Neural progenitor cell (in vitro differentiated cells): ENCODE data around the gene ANKLE1. TPM values are rescaled to one million over a fixed set of nuclear protein-coding genes. Genes with fewer than 3 reads are reported as not detected.

Source experiments
- DNase-seq: peaks from one replicate; pipeline ENCODE4 v3.0.0-alpha.2; 2016; ENCODE audit warnings: low spot score
- H2AFZ ChIP-seq: fragments of 200-600 bp; sonication (generic); replicated peaks from 2 replicates; pipeline ENCODE4 v1.6.1; 2016; ENCODE audit warnings: antibody characterized with exemption
- H3F3A ChIP-seq: fragments of 200-600 bp; sonication (generic); 2 replicates; pipeline ENCODE4 v1.6.1; 2016; ENCODE audit warnings: antibody characterized with exemption, low read depth
- H3K27ac ChIP-seq: fragments of 200-600 bp; sonication (generic); 2 replicates; pipeline ENCODE4 v1.5.1; 2016; ENCODE audit warnings: mild to moderate bottlenecking
- H3K27me3 ChIP-seq: fragments of 200-600 bp; sonication (generic); 2 replicates; pipeline ENCODE4 v1.6.1; 2016; ENCODE audit warnings: mild to moderate bottlenecking, moderate library complexity
- H3K36me3 ChIP-seq: fragments of 200-600 bp; sonication (generic); 2 replicates; pipeline ENCODE4 v1.5.1; 2016
- H3K4me1 ChIP-seq: fragments of 200-600 bp; sonication (generic); 2 replicates; pipeline ENCODE4 v1.6.1; 2016; ENCODE audit warnings: mixed run types
- H3K4me2 ChIP-seq: fragments of 200-600 bp; sonication (generic); 2 replicates; pipeline ENCODE4 v1.6.1; 2016
- H3K4me3 ChIP-seq: fragments of 200-600 bp; sonication (generic); 2 replicates; pipeline ENCODE4 v1.5.1; 2016
- H3K79me2 ChIP-seq: fragments of 200-600 bp; sonication (generic); 2 replicates; pipeline ENCODE4 v1.6.1; 2016; ENCODE audit warnings: low read depth
- H3K9ac ChIP-seq: fragments of 200-600 bp; sonication (generic); 2 replicates; pipeline ENCODE4 v1.6.1; 2016
- H3K9me3 ChIP-seq: fragments of 200-600 bp; sonication (generic); 2 replicates; pipeline ENCODE4 v1.5.1; 2016; ENCODE audit warnings: low read depth
- H4K20me1 ChIP-seq: fragments of 200-600 bp; sonication (generic); 2 replicates; pipeline ENCODE4 v1.6.1; 2016; ENCODE audit warnings: low read depth
- H3K27ac Mint-ChIP-seq: 3 replicates; pipeline ENCODE4 v1.8.0; 2021; ENCODE audit warnings: mixed read lengths
- H3K27me3 Mint-ChIP-seq: 2 replicates; pipeline ENCODE4 v1.8.0; 2022; ENCODE audit warnings: low read depth, mild to moderate bottlenecking, inconsistent platforms, moderate library complexity, mixed read lengths; ENCODE audit not compliant: insufficient read depth
- H3K36me3 Mint-ChIP-seq: 3 replicates; pipeline ENCODE4 v1.8.0; 2021; ENCODE audit warnings: mixed read lengths
- H3K4me1 Mint-ChIP-seq: 3 replicates; pipeline ENCODE4 v1.8.0; 2021; ENCODE audit warnings: mixed read lengths
- H3K4me3 Mint-ChIP-seq: 3 replicates; pipeline ENCODE4 v1.8.0; 2021; ENCODE audit warnings: mild to moderate bottlenecking, moderate library complexity, mixed read lengths
- H3K9me3 Mint-ChIP-seq: 3 replicates; pipeline ENCODE4 v1.8.0; 2020; ENCODE audit warnings: mixed read lengths
- EZH2 ChIP-seq: fragments of 200-600 bp; sonication (generic); IDR thresholded peaks from 2 replicates; pipeline ENCODE4 v1.6.1; 2017; ENCODE audit warnings: antibody characterized with exemption, mild to moderate bottlenecking, moderate library complexity
- EZH2phosphoT487 ChIP-seq: fragments of 200-600 bp; sonication (generic); IDR thresholded peaks from 2 replicates; pipeline ENCODE4 v1.6.1; 2017; ENCODE audit warnings: antibody characterized with exemption
- total RNA-seq: library from RNA; depleted of rRNA; stranded (reverse); fragments of >200 nt; gene quantifications from 2 replicates; pipeline ENCODE4 v1.2.3, GENCODE V29; 2015; ENCODE audit warnings: low replicate concordance
- TF ChIP-seq, protein P1 (sequence below): fragments of 200-600 bp; sonication (generic); IDR thresholded peaks from 2 replicates; pipeline ENCODE4 v1.5.1; 2017; ENCODE audit warnings: antibody characterized with exemption, mild to moderate bottlenecking

Gene ANKLE1
- total RNA-seq, 1 donor from 2014 or later: 2.3 TPM

DNA sequence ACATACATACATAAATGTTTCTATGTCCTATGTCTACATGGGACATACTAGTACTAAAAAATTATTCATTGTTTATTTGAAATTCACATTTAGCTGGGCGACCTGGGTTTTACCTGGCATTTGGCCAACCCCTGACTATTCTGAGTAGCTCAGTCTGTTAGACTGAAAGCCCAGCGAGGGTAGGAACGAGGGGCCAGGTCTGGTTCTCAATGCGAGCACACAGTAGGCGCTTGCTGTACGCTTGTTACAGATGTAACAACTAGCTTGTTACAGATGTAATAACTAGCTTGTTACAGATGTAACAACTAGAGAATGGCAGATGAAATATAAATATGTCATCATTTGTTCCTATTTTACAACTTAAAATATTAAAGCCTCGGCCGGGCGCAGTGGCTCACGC lies 53.9 kb downstream of the ANKLE1 start:
- H3F3A ChIP-seq: peaks cover 48% of the 10 kb centered on the region
- H3K4me1 ChIP-seq: peaks cover 5% of the 10 kb centered on the region
- no peak overlapping the region for H3K27ac ChIP-seq
- peaks cover 10% of the 10 kb centered on the region for H3K36me3 Mint-ChIP-seq
- H2AFZ ChIP-seq: no peak overlapping the region
- peaks cover 18% of the 10 kb centered on the region for H3K27me3 Mint-ChIP-seq
- H3K27me3 ChIP-seq: no peaks in the 10 kb centered on the region
- no peaks in the 10 kb centered on the region for H3K9me3 ChIP-seq
- H3K9ac ChIP-seq: no peak overlapping the region
- peaks cover 21% of the 10 kb centered on the region for H3K4me1 Mint-ChIP-seq
- no peaks in the 10 kb centered on the region for H3K9me3 Mint-ChIP-seq
- H3K4me3 ChIP-seq: no peak overlapping the region
- no peak overlapping the region for H3K4me2 ChIP-seq
- peaks cover 15% of the 10 kb centered on the region for H3K79me2 ChIP-seq
- TF ChIP-seq EZH2phosphoT487: no peak
- no peak for TF ChIP-seq EZH2
- TF ChIP-seq, protein P1, sequence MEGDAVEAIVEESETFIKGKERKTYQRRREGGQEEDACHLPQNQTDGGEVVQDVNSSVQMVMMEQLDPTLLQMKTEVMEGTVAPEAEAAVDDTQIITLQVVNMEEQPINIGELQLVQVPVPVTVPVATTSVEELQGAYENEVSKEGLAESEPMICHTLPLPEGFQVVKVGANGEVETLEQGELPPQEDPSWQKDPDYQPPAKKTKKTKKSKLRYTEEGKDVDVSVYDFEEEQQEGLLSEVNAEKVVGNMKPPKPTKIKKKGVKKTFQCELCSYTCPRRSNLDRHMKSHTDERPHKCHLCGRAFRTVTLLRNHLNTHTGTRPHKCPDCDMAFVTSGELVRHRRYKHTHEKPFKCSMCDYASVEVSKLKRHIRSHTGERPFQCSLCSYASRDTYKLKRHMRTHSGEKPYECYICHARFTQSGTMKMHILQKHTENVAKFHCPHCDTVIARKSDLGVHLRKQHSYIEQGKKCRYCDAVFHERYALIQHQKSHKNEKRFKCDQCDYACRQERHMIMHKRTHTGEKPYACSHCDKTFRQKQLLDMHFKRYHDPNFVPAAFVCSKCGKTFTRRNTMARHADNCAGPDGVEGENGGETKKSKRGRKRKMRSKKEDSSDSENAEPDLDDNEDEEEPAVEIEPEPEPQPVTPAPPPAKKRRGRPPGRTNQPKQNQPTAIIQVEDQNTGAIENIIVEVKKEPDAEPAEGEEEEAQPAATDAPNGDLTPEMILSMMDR: no peak
- H3K36me3 ChIP-seq: no peaks in the 10 kb centered on the region
- no peak for DNase-seq
- no peak overlapping the region for H3K27ac Mint-ChIP-seq
- peaks cover 5% of the 10 kb centered on the region for H4K20me1 ChIP-seq
- H3K4me3 Mint-ChIP-seq: peak overlapping the region; percentile 100

Other genes with a start within 250 kb of the ANKLE1 start
- 15.6 and 16.3 TPM in 2 replicates for gene HAUS8, start 206.4 kb upstream of the ANKLE1 start, total RNA-seq
- 38.5 and 42.2 TPM in 2 replicates for gene MYO9B, start 206.1 kb upstream of the ANKLE1 start, total RNA-seq
- 12.1 and 13.6 TPM in 2 replicates for gene USE1, start 66.5 kb upstream of the ANKLE1 start, total RNA-seq
- 4.6 and 7.7 TPM in 2 replicates for gene OCEL1, start 55.7 kb upstream of the ANKLE1 start, total RNA-seq
- 14.3 and 67.0 TPM in 2 replicates for gene NR2F6, start 36.0 kb upstream of the ANKLE1 start, total RNA-seq
- gene USHBP1, start 17.2 kb upstream of the ANKLE1 start, total RNA-seq: 0.28 and 1.1 TPM in 2 replicates
- 89.8 and 107 TPM in 2 replicates for gene BABAM1, start 14.5 kb upstream of the ANKLE1 start, total RNA-seq
- gene ABHD8, start 21.5 kb downstream of the ANKLE1 start, total RNA-seq: 4.6 and 13.3 TPM in 2 replicates
- 25.9 and 38.8 TPM in 2 replicates for gene MRPL34, start 24.0 kb downstream of the ANKLE1 start, total RNA-seq
- 21.9 and 27.7 TPM in 2 replicates for gene DDA1, start 27.7 kb downstream of the ANKLE1 start, total RNA-seq
- 11.4 and 25.0 TPM in 2 replicates for gene ANO8, start 53.0 kb downstream of the ANKLE1 start, total RNA-seq
- gene GTPBP3, start 55.7 kb downstream of the ANKLE1 start, total RNA-seq: 13.2 and 47.6 TPM in 2 replicates
- 0.11 and 0.37 TPM in 2 replicates for gene PLVAP, start 95.4 kb downstream of the ANKLE1 start, total RNA-seq
- gene CCDC194, start 112.3 kb downstream of the ANKLE1 start, total RNA-seq: 0.56 and 1.1 TPM in 2 replicates
- gene BST2, start 123.7 kb downstream of the ANKLE1 start, total RNA-seq: 44.8 and 65.5 TPM in 2 replicates
- gene MVB12A, start 138.1 kb downstream of the ANKLE1 start, total RNA-seq: 33.2 and 88.6 TPM in 2 replicates
- 0.17 and 2.2 TPM in 2 replicates for gene TMEM221, start 166.8 kb downstream of the ANKLE1 start, total RNA-seq
- gene NXNL1, start 179.0 kb downstream of the ANKLE1 start, total RNA-seq: not detected in 2 replicates
- gene SLC27A1, start 188.6 kb downstream of the ANKLE1 start, total RNA-seq: 13.9 and 22.4 TPM in 2 replicates
- 22.8 and 86.0 TPM in 2 replicates for gene PGLS, start 229.7 kb downstream of the ANKLE1 start, total RNA-seq